Measurements from ENCODE around the gene GAS2L2.

Gene GAS2L2

GRCh38 chr17:35742496-35742895, 10.5 kb downstream of the GAS2L2 start:
- Histone ChIP-seq H3K4me3 (IDR thresholded peaks at IDR 0.05; ENCODE audit: insufficient read depth, low read depth, low read length) (no peak overlapping the region), H3K79me2 (ENCODE audit: insufficient read depth, low read depth) (no peaks in the 10 kb centered on the region), H3K27ac (no peak overlapping the region), H2AFZ (ENCODE audit: low read depth) (no peak overlapping the region), H4K20me1 (ENCODE audit: insufficient read depth) (no peaks in the 10 kb centered on the region), H3K9ac (no peak overlapping the region), H3K4me1 (ENCODE audit: low read depth, poor library complexity, severe bottlenecking) (no peaks in the 10 kb centered on the region), H3K36me3 (ENCODE audit: insufficient read depth) (no peaks in the 10 kb centered on the region), H3K4me2 (no peak overlapping the region), H3K27me3 (ENCODE audit: insufficient read depth, low read depth) (peaks cover 23% of the 10 kb centered on the region)
- TF ChIP-seq CTCF (conservative IDR thresholded peaks at IDR 0.05; ENCODE audit: low read depth, low read length): no peak

GRCh38 chr17:35740997-35741931, 11.8 kb downstream of the GAS2L2 start:
- Histone ChIP-seq H3K27me3 (ENCODE audit: insufficient read depth, low read depth) (peaks cover 19% of the 10 kb centered on the region), H3K4me1 (ENCODE audit: low read depth, poor library complexity, severe bottlenecking) (no peaks in the 10 kb centered on the region), H3K9ac (no peak overlapping the region), H4K20me1 (ENCODE audit: insufficient read depth) (no peaks in the 10 kb centered on the region), H3K4me3 (IDR thresholded peaks at IDR 0.05; ENCODE audit: insufficient read depth, low read depth, low read length) (no peak overlapping the region), H3K79me2 (ENCODE audit: insufficient read depth, low read depth) (no peaks in the 10 kb centered on the region), H2AFZ (ENCODE audit: low read depth) (no peak overlapping the region), H3K4me2 (no peak overlapping the region), H3K27ac (no peak overlapping the region), H3K36me3 (ENCODE audit: insufficient read depth) (no peaks in the 10 kb centered on the region)
- no peak for TF ChIP-seq CTCF (conservative IDR thresholded peaks at IDR 0.05; ENCODE audit: low read depth, low read length)

- Histone ChIP-seq H3K9ac (no peak overlapping the region), H2AFZ (ENCODE audit: low read depth) (no peak overlapping the region), H3K4me3 (IDR thresholded peaks at IDR 0.05; ENCODE audit: insufficient read depth, low read depth, low read length) (no peak overlapping the region), H3K27ac (no peak overlapping the region), H3K27me3 (ENCODE audit: insufficient read depth, low read depth) (peaks cover 13% of the 10 kb centered on the region), H4K20me1 (ENCODE audit: insufficient read depth) (no peaks in the 10 kb centered on the region), H3K36me3 (ENCODE audit: insufficient read depth) (no peaks in the 10 kb centered on the region), H3K4me1 (ENCODE audit: low read depth, poor library complexity, severe bottlenecking) (no peaks in the 10 kb centered on the region), H3K79me2 (ENCODE audit: insufficient read depth, low read depth) (no peaks in the 10 kb centered on the region), H3K4me2 (no peak overlapping the region)
- no peak for TF ChIP-seq CTCF (conservative IDR thresholded peaks at IDR 0.05; ENCODE audit: low read depth, low read length)
Measured at GRCh38 chr17:35740216-35740615, 12.8 kb downstream of the GAS2L2 start.

GRCh38 chr17:35738519-35739133, 14.4 kb downstream of the GAS2L2 start:
- Histone ChIP-seq H2AFZ (ENCODE audit: low read depth) (no peak overlapping the region), H3K36me3 (ENCODE audit: insufficient read depth) (no peaks in the 10 kb centered on the region), H4K20me1 (ENCODE audit: insufficient read depth) (no peaks in the 10 kb centered on the region), H3K9ac (no peak overlapping the region), H3K79me2 (ENCODE audit: insufficient read depth, low read depth) (no peaks in the 10 kb centered on the region), H3K4me2 (no peak overlapping the region), H3K4me1 (ENCODE audit: low read depth, poor library complexity, severe bottlenecking) (no peaks in the 10 kb centered on the region), H3K27me3 (ENCODE audit: insufficient read depth, low read depth) (peaks cover 6% of the 10 kb centered on the region; the same call in 1 of the 2 replicates), H3K4me3 (IDR thresholded peaks at IDR 0.05; ENCODE audit: insufficient read depth, low read depth, low read length) (no peak overlapping the region), H3K27ac (no peak overlapping the region)
- no peak for TF ChIP-seq CTCF (conservative IDR thresholded peaks at IDR 0.05; ENCODE audit: low read depth, low read length)
